Lower lobe of right lung (tissue), 2 donors: ENCODE data around the gene SEC23B. TPM values are rescaled to one million over a fixed set of nuclear protein-coding genes. Genes with fewer than 3 reads are reported as not detected.

Experiments used
- ATAC-seq, 2 donors: fragments of 200-7000 bp; cut with Tn5 transposase; one replicate each; pipeline ENCODE4 v1.9.1; 2020 to 2022; ENCODE audit warnings: mild to moderate bottlenecking in 2 of 2, moderate library complexity in 2 of 2
- DNase-seq: peaks from one replicate; pipeline ENCODE4 v3.0.0-alpha.2; 2020
- H3K27ac ChIP-seq: fragments of 200-600 bp; one replicate; pipeline ENCODE4 v1.8.0; 2022
- H3K27me3 ChIP-seq: fragments of 200-600 bp; one replicate; pipeline ENCODE4 v1.8.0; 2022; ENCODE audit warnings: low read depth
- H3K36me3 ChIP-seq: fragments of 200-600 bp; one replicate; pipeline ENCODE4 v1.8.0; 2022; ENCODE audit warnings: mild to moderate bottlenecking
- H3K4me1 ChIP-seq: fragments of 200-600 bp; one replicate; pipeline ENCODE4 v1.8.0; 2022
- H3K4me3 ChIP-seq: fragments of 200-600 bp; one replicate; pipeline ENCODE4 v1.8.0; 2022; ENCODE audit warnings: mild to moderate bottlenecking
- H3K9me3 ChIP-seq: fragments of 200-600 bp; one replicate; pipeline ENCODE4 v1.8.0; 2022
- CTCF ChIP-seq: fragments of 200-600 bp; IDR thresholded peaks from one replicate; pipeline ENCODE4 v1.8.0; 2022; ENCODE audit warnings: antibody characterized with exemption, mild to moderate bottlenecking
- intact Hi-C: fragments of 100-400 bp; cut with DNase I; formaldehyde crosslinking; loops from one replicate; pipeline ENCODE4 v1.11.0; 2022
- total RNA-seq: library from RNA; stranded (reverse); fragmentation: NEBNext Ultra II Directional; extraction: Animal tissue kit (Norgen Biotek cat#: 25700); gene quantifications from one replicate; pipeline ENCODE4 v1.2.1, GENCODE V29; 2021
- donor health status: DM: no; HTN: yes; CAD: no; lungs with severe emphysema.

Gene SEC23B
- total RNA-seq, 1 donor from 2014 or later = 51.2 TPM

DNA sequence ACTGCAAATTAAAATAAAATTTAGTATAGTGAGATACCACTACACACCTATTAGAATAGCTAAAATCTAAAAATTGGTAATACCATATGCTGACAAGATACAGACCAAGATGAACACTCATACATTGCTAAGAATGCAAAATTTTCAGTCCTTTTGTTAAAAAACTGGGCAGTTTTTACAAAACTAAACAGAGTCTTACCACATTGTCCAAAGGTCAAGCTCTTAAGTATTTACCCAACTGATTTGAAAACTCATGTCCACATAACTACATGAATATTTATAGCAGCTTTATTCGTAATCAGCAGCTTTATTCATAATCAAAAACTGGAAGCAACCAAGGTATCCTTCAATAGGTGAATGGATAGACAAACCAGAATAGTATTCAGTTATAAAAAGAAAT is 30.5 kb upstream of the SEC23B start:
- DNase-seq = no peak

GRCh38 chr20:18477821-18478220 is 29.9 kb upstream of the SEC23B start:
- H3K36me3 ChIP-seq = peaks cover 97% of the 10 kb centered on the region
- H3K27me3 ChIP-seq = no peaks in the 10 kb centered on the region
- TF ChIP-seq CTCF = no peak
- no peak for ATAC-seq
- H3K27ac ChIP-seq = no peak overlapping the region
- no peaks in the 10 kb centered on the region for H3K4me1 ChIP-seq
- no peak for DNase-seq
- intact Hi-C loops = no loop called here
- no peaks in the 10 kb centered on the region for H3K9me3 ChIP-seq
- H3K4me3 ChIP-seq = no peak overlapping the region

More for the DNA sequence above, 30.5 kb upstream of the SEC23B start:
- no peaks in the 10 kb centered on the region for H3K4me1 ChIP-seq
- H3K4me3 ChIP-seq = no peak overlapping the region
- H3K27me3 ChIP-seq = no peaks in the 10 kb centered on the region
- H3K36me3 ChIP-seq = peaks cover 97% of the 10 kb centered on the region
- no peak for TF ChIP-seq CTCF
- H3K27ac ChIP-seq = no peak overlapping the region
- intact Hi-C loops = no loop called here
- no peak for ATAC-seq
- H3K9me3 ChIP-seq = no peaks in the 10 kb centered on the region

DNA sequence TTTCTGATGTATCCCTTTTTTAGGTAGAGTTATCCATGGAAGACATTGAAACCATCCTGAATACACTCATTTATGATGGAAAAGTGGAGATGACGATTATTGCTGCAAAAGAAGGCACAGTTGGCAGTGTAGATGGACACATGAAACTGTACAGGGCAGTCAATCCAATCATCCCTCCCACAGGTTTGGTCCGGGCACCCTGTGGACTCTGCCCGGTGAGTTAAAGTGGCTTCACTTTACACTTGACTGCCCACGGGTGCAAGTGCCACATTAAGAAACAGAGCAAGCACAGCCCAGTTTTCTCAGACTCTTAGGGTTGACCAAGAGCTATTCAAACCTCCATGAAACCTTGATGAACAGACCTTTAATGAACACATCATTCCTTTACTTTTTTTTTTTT is 26.1 kb upstream of the SEC23B start:
- Histone ChIP-seq H3K27me3 (no peaks in the 10 kb centered on the region), H3K9me3 (no peaks in the 10 kb centered on the region), H3K27ac (no peak overlapping the region), H3K4me3 (no peak overlapping the region), H3K36me3 (peaks cover 93% of the 10 kb centered on the region), H3K4me1 (no peaks in the 10 kb centered on the region)
- TF ChIP-seq CTCF = no peak
- DNase-seq (no peak), ATAC-seq (no peak)
- intact Hi-C loops = no loop called here

DNA sequence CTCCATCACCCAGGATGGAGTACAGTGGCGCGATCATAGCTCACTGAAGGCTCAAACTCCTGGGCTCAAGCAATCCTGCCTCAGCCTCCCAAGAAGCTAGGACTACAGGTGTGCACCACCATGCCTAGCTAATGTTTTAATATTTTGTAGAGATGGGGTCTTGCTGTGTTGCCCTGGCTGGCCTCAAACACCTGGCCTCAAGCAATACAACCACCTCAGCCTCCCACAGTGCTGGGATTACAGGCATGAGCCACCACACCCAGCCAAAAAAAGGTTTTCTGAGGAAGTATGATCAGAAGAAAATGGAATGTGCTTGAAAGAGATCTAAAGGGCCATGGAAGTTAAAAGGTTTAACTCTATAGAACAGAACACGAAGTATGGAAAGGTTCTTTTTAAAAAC is 19.4 kb upstream of the SEC23B start:
- no peak overlapping the region for H3K4me3 ChIP-seq
- peaks cover 77% of the 10 kb centered on the region for H3K36me3 ChIP-seq

GRCh38 chr20:18496042-18496441 is 11.7 kb upstream of the SEC23B start:
- no peak for TF ChIP-seq CTCF
- Histone ChIP-seq H3K27me3 (no peaks in the 10 kb centered on the region), H3K4me3 (peak overlapping the region; percentile 77), H3K4me1 (peaks cover 12% of the 10 kb centered on the region), H3K36me3 (peaks cover 21% of the 10 kb centered on the region), H3K27ac (no peak overlapping the region), H3K9me3 (no peaks in the 10 kb centered on the region)
- ATAC-seq = peak; percentile 51 to 57
- intact Hi-C loops = no loop called here
- no peak for DNase-seq

More for the DNA sequence above, 19.4 kb upstream of the SEC23B start:
- intact Hi-C loops = no loop called here
- ATAC-seq = no peak
- no peaks in the 10 kb centered on the region for H3K9me3 ChIP-seq
- H3K27me3 ChIP-seq = no peaks in the 10 kb centered on the region
- TF ChIP-seq CTCF = no peak
- no peaks in the 10 kb centered on the region for H3K4me1 ChIP-seq
- no peak overlapping the region for H3K27ac ChIP-seq
- no peak for DNase-seq
